ENCODE data around the gene KCNJ14. TPM values are rescaled to one million over a fixed set of nuclear protein-coding genes. Genes with fewer than 3 reads are reported as not detected.
A peak's percentile ranks its signal among the peaks of the same experiment; 100 is the strongest.

Gene KCNJ14
- total RNA-seq, 1 donor from 2014 or later = 1.4 TPM

DNA sequence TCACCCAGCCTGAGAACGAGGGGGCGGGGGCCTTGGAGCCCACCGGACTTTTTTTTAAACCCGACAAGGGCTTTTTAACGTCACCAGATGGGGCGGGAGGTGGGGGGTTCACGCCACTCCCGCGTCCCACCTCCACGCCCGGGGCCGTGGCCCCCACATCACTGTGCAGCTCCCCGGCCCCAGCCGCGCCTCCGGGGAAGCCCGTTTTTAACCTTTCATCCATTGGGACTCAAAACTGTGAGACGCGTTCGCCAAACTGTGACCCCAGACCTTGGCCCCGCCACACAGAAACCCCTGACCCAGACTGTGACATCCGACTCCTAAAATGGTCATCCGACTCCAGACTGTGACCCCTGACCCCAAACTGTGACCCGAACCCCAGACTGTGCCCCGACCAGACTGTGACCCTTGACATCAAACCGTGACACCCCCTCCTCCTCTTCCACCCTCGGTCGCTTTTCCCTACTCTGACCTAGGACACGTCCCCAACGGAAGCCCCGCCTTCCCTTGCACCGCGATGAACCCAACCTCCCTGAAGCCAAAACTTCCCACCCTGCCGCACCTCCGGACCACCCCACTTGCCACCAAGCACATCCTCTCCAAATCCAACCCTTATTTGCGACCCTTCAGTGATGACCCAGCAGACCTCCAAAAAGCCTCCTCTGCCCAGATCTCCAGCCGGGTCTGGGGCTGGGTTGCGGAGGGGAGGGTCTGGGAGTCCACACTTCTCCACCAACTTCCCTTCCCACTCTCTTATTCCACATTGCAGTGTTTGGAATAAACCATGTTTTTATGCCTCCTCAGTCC, 11.0 kb upstream of the KCNJ14 start:
- Mint-ChIP-seq H3K4me1 (ENCODE audit: low read depth, unreplicated experiment) (peaks cover 12% of the 10 kb centered on the region), H3K4me3 (ENCODE audit: unreplicated experiment) (peak overlapping the region; percentile 85), H3K27ac (ENCODE audit: unreplicated experiment) (peak overlapping the region; percentile 94), H3K9me3 (ENCODE audit: unreplicated experiment) (no peaks in the 10 kb centered on the region), H3K27me3 (ENCODE audit: low read depth, unreplicated experiment) (peaks cover 8% of the 10 kb centered on the region), H3K36me3 (ENCODE audit: low read depth, unreplicated experiment) (peaks cover 19% of the 10 kb centered on the region)
- DNase-seq (ENCODE audit: low read depth) (no peak), FAIRE-seq (no peak)
- Histone ChIP-seq H3K4me1 (ENCODE audit: insufficient read depth, low read length) (peaks cover 19% of the 10 kb centered on the region), H3K9ac (ENCODE audit: low read length) (peak overlapping the region; percentile 95), H3K79me2 (ENCODE audit: insufficient read depth, low read length) (peaks cover 30% of the 10 kb centered on the region), H2AFZ (ENCODE audit: low read depth, low read length) (peak overlapping the region; percentile 66), H3K27me3 (ENCODE audit: insufficient read depth, low read length) (peaks cover 18% of the 10 kb centered on the region), H4K20me1 (ENCODE audit: insufficient read depth, low read length) (peaks cover 14% of the 10 kb centered on the region), H3K4me2 (ENCODE audit: low read length) (peak overlapping the region; percentile 91), H3K4me3 (ENCODE audit: insufficient read depth, low read depth, low read length) (peak overlapping the region; percentile 100), H3K9me3 (ENCODE audit: insufficient read depth, low read depth, low read length) (no peaks in the 10 kb centered on the region), H3K36me3 (ENCODE audit: insufficient read depth, low read length) (peaks cover 10% of the 10 kb centered on the region), H3K27ac (ENCODE audit: low read depth, low read length) (no peak overlapping the region)
- TF ChIP-seq EZH2 (IDR thresholded peaks at IDR 0.05; ENCODE audit: insufficient read depth, low read length) = peak; percentile 28
- TF ChIP-seq, protein P1, sequence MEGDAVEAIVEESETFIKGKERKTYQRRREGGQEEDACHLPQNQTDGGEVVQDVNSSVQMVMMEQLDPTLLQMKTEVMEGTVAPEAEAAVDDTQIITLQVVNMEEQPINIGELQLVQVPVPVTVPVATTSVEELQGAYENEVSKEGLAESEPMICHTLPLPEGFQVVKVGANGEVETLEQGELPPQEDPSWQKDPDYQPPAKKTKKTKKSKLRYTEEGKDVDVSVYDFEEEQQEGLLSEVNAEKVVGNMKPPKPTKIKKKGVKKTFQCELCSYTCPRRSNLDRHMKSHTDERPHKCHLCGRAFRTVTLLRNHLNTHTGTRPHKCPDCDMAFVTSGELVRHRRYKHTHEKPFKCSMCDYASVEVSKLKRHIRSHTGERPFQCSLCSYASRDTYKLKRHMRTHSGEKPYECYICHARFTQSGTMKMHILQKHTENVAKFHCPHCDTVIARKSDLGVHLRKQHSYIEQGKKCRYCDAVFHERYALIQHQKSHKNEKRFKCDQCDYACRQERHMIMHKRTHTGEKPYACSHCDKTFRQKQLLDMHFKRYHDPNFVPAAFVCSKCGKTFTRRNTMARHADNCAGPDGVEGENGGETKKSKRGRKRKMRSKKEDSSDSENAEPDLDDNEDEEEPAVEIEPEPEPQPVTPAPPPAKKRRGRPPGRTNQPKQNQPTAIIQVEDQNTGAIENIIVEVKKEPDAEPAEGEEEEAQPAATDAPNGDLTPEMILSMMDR (IDR thresholded peaks at IDR 0.05; ENCODE audit: insufficient read depth, low read depth, low read length) = no peak

DNA sequence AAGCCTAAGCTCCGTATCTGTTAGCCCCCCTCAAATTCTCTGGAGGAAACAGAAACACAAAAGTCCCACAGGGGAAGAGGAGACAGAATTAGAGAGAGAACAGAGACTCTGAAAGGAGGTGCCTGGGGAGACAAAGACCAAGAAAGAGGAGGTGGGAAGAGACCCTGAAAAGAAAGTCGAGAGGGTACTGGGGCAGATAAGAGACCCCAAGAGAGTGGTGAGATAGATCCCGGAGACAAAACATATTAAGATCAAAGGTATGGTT, 10.5 kb upstream of the KCNJ14 start:
- H3K9me3 ChIP-seq (ENCODE audit: insufficient read depth, low read depth, low read length) = no peaks in the 10 kb centered on the region
- peak overlapping the region; percentile 95 for H3K9ac ChIP-seq (ENCODE audit: low read length)
- peaks cover 18% of the 10 kb centered on the region for H3K27me3 ChIP-seq (ENCODE audit: insufficient read depth, low read length)
- H3K27me3 Mint-ChIP-seq (ENCODE audit: low read depth, unreplicated experiment) = peaks cover 8% of the 10 kb centered on the region
- peak overlapping the region; percentile 85 for H3K4me3 Mint-ChIP-seq (ENCODE audit: unreplicated experiment)
- no peaks in the 10 kb centered on the region for H3K9me3 Mint-ChIP-seq (ENCODE audit: unreplicated experiment)
- no peak overlapping the region for H3K27ac ChIP-seq (ENCODE audit: low read depth, low read length)
- no peak for TF ChIP-seq EZH2 (IDR thresholded peaks at IDR 0.05; ENCODE audit: insufficient read depth, low read length)
- TF ChIP-seq, protein P1 (IDR thresholded peaks at IDR 0.05; ENCODE audit: insufficient read depth, low read depth, low read length) = no peak
- DNase-seq (ENCODE audit: low read depth) = no peak
- H3K4me2 ChIP-seq (ENCODE audit: low read length) = peak overlapping the region; percentile 91
- H3K79me2 ChIP-seq (ENCODE audit: insufficient read depth, low read length) = peaks cover 30% of the 10 kb centered on the region
- H3K27ac Mint-ChIP-seq (ENCODE audit: unreplicated experiment) = peak overlapping the region; percentile 94
- peak overlapping the region; percentile 100 for H3K4me3 ChIP-seq (ENCODE audit: insufficient read depth, low read depth, low read length)
- H3K36me3 Mint-ChIP-seq (ENCODE audit: low read depth, unreplicated experiment) = peaks cover 19% of the 10 kb centered on the region
- peaks cover 14% of the 10 kb centered on the region for H4K20me1 ChIP-seq (ENCODE audit: insufficient read depth, low read length)
- FAIRE-seq = no peak
- H3K36me3 ChIP-seq (ENCODE audit: insufficient read depth, low read length) = peaks cover 10% of the 10 kb centered on the region
- H2AFZ ChIP-seq (ENCODE audit: low read depth, low read length) = peak overlapping the region; percentile 76
- peaks cover 19% of the 10 kb centered on the region for H3K4me1 ChIP-seq (ENCODE audit: insufficient read depth, low read length)
- H3K4me1 Mint-ChIP-seq (ENCODE audit: low read depth, unreplicated experiment) = peaks cover 12% of the 10 kb centered on the region

DNA sequence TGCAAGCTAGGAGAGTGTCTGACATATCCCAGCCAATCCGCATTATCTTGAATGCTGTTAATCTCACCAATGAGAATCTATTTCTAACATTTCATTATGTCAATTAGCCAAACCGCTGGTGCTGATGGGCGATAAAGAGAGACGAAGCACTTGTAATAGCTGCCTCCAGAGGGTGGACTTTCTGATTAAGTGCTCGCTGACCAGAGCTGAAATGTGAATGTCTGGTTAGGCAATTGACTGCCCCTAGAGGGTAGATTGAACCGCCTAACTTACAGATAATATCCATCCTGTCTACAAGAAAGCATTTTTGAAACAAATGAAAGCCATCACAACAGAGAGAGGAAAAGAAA, 10.1 kb upstream of the KCNJ14 start:
- H3K9me3 Mint-ChIP-seq (ENCODE audit: unreplicated experiment) = no peaks in the 10 kb centered on the region

More for the DNA sequence above, 10.1 kb upstream of the KCNJ14 start:
- H3K36me3 ChIP-seq (ENCODE audit: insufficient read depth, low read length) = peaks cover 10% of the 10 kb centered on the region
- peak overlapping the region; percentile 76 for H2AFZ ChIP-seq (ENCODE audit: low read depth, low read length)
- Mint-ChIP-seq H3K27me3 (ENCODE audit: low read depth, unreplicated experiment) (peaks cover 8% of the 10 kb centered on the region), H3K27ac (ENCODE audit: unreplicated experiment) (peak overlapping the region; percentile 94), H3K4me1 (ENCODE audit: low read depth, unreplicated experiment) (peaks cover 12% of the 10 kb centered on the region), H3K36me3 (ENCODE audit: low read depth, unreplicated experiment) (peaks cover 19% of the 10 kb centered on the region), H3K4me3 (ENCODE audit: unreplicated experiment) (peak overlapping the region; percentile 85)
- peak overlapping the region; percentile 91 for H3K4me2 ChIP-seq (ENCODE audit: low read length)
- H3K9me3 ChIP-seq (ENCODE audit: insufficient read depth, low read depth, low read length) = no peaks in the 10 kb centered on the region
- peaks cover 14% of the 10 kb centered on the region for H4K20me1 ChIP-seq (ENCODE audit: insufficient read depth, low read length)
- peaks cover 19% of the 10 kb centered on the region for H3K4me1 ChIP-seq (ENCODE audit: insufficient read depth, low read length)
- DNase-seq (ENCODE audit: low read depth) (peak; percentile 92), FAIRE-seq (peak; percentile 73)
- peak overlapping the region; percentile 95 for H3K9ac ChIP-seq (ENCODE audit: low read length)
- H3K4me3 ChIP-seq (ENCODE audit: insufficient read depth, low read depth, low read length) = peak overlapping the region; percentile 100
- H3K27ac ChIP-seq (ENCODE audit: low read depth, low read length) = peak overlapping the region; percentile 92
- peaks cover 30% of the 10 kb centered on the region for H3K79me2 ChIP-seq (ENCODE audit: insufficient read depth, low read length)
- peaks cover 18% of the 10 kb centered on the region for H3K27me3 ChIP-seq (ENCODE audit: insufficient read depth, low read length)
- TF ChIP-seq, protein P1 (IDR thresholded peaks at IDR 0.05; ENCODE audit: insufficient read depth, low read depth, low read length) = peak; percentile 87
- no peak for TF ChIP-seq EZH2 (IDR thresholded peaks at IDR 0.05; ENCODE audit: insufficient read depth, low read length)
